K562 (cell line): ENCODE results near the gene PSMA1. TPM values are rescaled to one million over a fixed set of nuclear protein-coding genes. Genes with fewer than 3 reads are reported as not detected.

Experiments
- BCOR ChIP-seq: fragments of 450-650 bp; IDR thresholded peaks from 2 replicates; pipeline ENCODE4 v1.6.1; 2016
- E2F5 ChIP-seq: sonication (generic); formaldehyde crosslinking; IDR thresholded peaks from 2 replicates; pipeline ENCODE4 v1.8.0; 2022; ENCODE audit warnings: mild to moderate bottlenecking, missing genetic modification reagents
- GTF2B ChIP-seq: IDR thresholded peaks from 2 replicates; pipeline ENCODE4 v1.6.1; 2011; ENCODE audit not compliant: insufficient read length; ENCODE audit errors: extremely low read depth
- KAT2B ChIP-seq: IDR thresholded peaks from one replicate; pipeline ENCODE4 v1.6.1; 2012; ENCODE audit warnings: low read depth, mild to moderate bottlenecking, control low read depth, inconsistent platforms, low read length, moderate library complexity
- LARP7 ChIP-seq: fragments of 450-650 bp; IDR thresholded peaks from 2 replicates; pipeline ENCODE4 v1.6.1; 2016
- MAFK ChIP-seq: IDR thresholded peaks from 2 replicates; pipeline ENCODE4 v1.6.1; 2011; ENCODE audit warnings: low read length, improper control_type of control experiment
- OTX1 ChIP-seq: fragments of 450-650 bp; formaldehyde crosslinking; IDR thresholded peaks from 2 replicates; pipeline ENCODE4 v1.4.0; 2022; ENCODE audit warnings: mild to moderate bottlenecking
- PML ChIP-seq: IDR thresholded peaks from 2 replicates; pipeline ENCODE4 v1.6.1; 2012; ENCODE audit warnings: low read length, inconsistent platforms
- RAD51 ChIP-seq: fragments of 450-650 bp; IDR thresholded peaks from 2 replicates; pipeline ENCODE4 v1.7.1; 2016; ENCODE audit warnings: low read depth, mild to moderate bottlenecking, borderline replicate concordance
- SETDB1 ChIP-seq: IDR thresholded peaks from one replicate; pipeline ENCODE4 v1.6.1; 2012; ENCODE audit warnings: low read length, control low read depth, inconsistent platforms
- SMARCA5 ChIP-seq: fragments of 450-650 bp; IDR thresholded peaks from 2 replicates; pipeline ENCODE4 v1.6.1; 2016
- SRSF3 ChIP-seq: fragments of 200-400 bp; formaldehyde crosslinking; IDR thresholded peaks from 2 replicates; pipeline ENCODE4 v1.6.1; 2016; ENCODE audit warnings: mild to moderate bottlenecking, low read length, moderate library complexity; ENCODE audit not compliant: insufficient read depth
- STAT6 ChIP-seq: sonication (generic); formaldehyde crosslinking; IDR thresholded peaks from 2 replicates; pipeline ENCODE4 v1.8.1; 2023; ENCODE audit warnings: mild to moderate bottlenecking, missing genetic modification reagents
- TAF9B ChIP-seq: fragments of 450-650 bp; IDR thresholded peaks from 2 replicates; pipeline ENCODE4 v1.6.1; 2018; ENCODE audit warnings: mild to moderate bottlenecking; ENCODE audit not compliant: partially characterized antibody
- TOE1 ChIP-seq, 2 experiments: fragments of 450-650 bp in 1 of 2; sonication (generic) in 1 of 2; formaldehyde crosslinking in 1 of 2; IDR thresholded peaks; 2 replicates each; pipeline versions ENCODE4 v1.7.1 to v1.8.0; 2016 to 2022; ENCODE audit warnings: borderline replicate concordance in 2 of 2, mild to moderate bottlenecking in 2 of 2, antibody characterized with exemption in 1 of 2, inconsistent platforms in 1 of 2, low read depth in 1 of 2, missing genetic modification reagents in 1 of 2, moderate library complexity in 1 of 2
- XRCC4 ChIP-seq: IDR thresholded peaks from one replicate; pipeline ENCODE4 v1.6.1; 2011; ENCODE audit not compliant: insufficient read depth, insufficient read length; ENCODE audit errors: extremely low read depth
- ZNF140 ChIP-seq: fragments of 250-450 bp; sonication (Bioruptor Pico); IDR thresholded peaks from 2 replicates; pipeline ENCODE4 v1.8.0; 2021; ENCODE audit warnings: moderate library complexity, mild to moderate bottlenecking, inconsistent platforms
- ZNF143 ChIP-seq: sonication (generic); formaldehyde crosslinking; IDR thresholded peaks from 2 replicates; pipeline ENCODE4 v1.9.0; 2022; ENCODE audit warnings: mild to moderate bottlenecking, missing genetic modification reagents
- ZNF146 ChIP-seq: IDR thresholded peaks from one replicate; pipeline ENCODE4 v1.6.1; 2018; ENCODE audit warnings: missing compliant biosample characterization; ENCODE audit not compliant: unreplicated experiment
- ZNF76 ChIP-seq: fragments of 250-450 bp; sonication (Bioruptor Pico); IDR thresholded peaks from 2 replicates; pipeline ENCODE4 v1.4.0; 2020; ENCODE audit warnings: mild to moderate bottlenecking, moderate library complexity, borderline replicate concordance
- ZNF764 ChIP-seq: fragments of 250-450 bp; sonication (Bioruptor Pico); IDR thresholded peaks from 2 replicates; pipeline ENCODE4 v1.4.0; 2020; ENCODE audit warnings: low read depth, mild to moderate bottlenecking, moderate library complexity
- polyA plus RNA-seq, 8 experiments: library from polyadenylated mRNA; depleted of rRNA in 4 of 8; stranded (reverse) in 5 of 8; unstranded in 3 of 8; fragments of >200 nt; fragmentation: Nextera tagmentation in 2 of 8; fragmentation: Illumina TruSeq in 1 of 8; extraction: Ambion mirVana in 2 of 8; extraction: Trizol in 1 of 8; gene quantifications; 2 replicates each; pipeline versions ENCODE4 v1.2.1 to v1.2.3, GENCODE V29; 2011 to 2014; ENCODE audit warnings: inconsistent platforms in 1 of 8, missing spikeins in 1 of 8
- total RNA-seq, 7 experiments: library from RNA; depleted of rRNA in 6 of 7; stranded (reverse); fragments of >200 nt in 6 of 7; fragmentation: Illumina TruSeq in 2 of 7; extraction: Trizol in 2 of 7; gene quantifications; 2 replicates each; pipeline versions ENCODE4 v1.2.1 to v1.2.3, GENCODE V29; 2011 to 2021; ENCODE audit warnings: low replicate concordance in 1 of 7
- TF ChIP-seq, protein P1 (sequence below): sonication (generic); formaldehyde crosslinking; IDR thresholded peaks from 2 replicates; pipeline ENCODE4 v1.8.0; 2022; ENCODE audit warnings: mild to moderate bottlenecking, missing genetic modification reagents, borderline replicate concordance

The PSMA1 gene
- total and polyA plus RNA-seq, 9 of the 15 experiments (the other 6 are each of a cell fraction or from before 2014, with no cell fraction given), result 283 to 1,007 (median 424) TPM

GRCh38 chr11:14519917-14520746 lies at the start of gene PSMA1 (continued):
- TF ChIP-seq RAD51, result peak; percentile 43
- no peak for TF ChIP-seq ZNF76 (CRISPR knock-in tag)
- no peak for TF ChIP-seq STAT6 (CRISPR knock-in tag)
- TF ChIP-seq ZNF146 (CRISPR knock-in tag), result no peak
- TF ChIP-seq SRSF3, result no peak
- no peak for TF ChIP-seq KAT2B
- TF ChIP-seq ZNF143 (CRISPR knock-in tag), result no peak
- TF ChIP-seq BCOR, result peak; percentile 33; the same call in 1 of the 2 replicates
- TF ChIP-seq ZNF140 (CRISPR knock-in tag), result no peak
- no peak for TF ChIP-seq XRCC4
- 0 out of 2 replicates have a peak, but pooled peaks have one; percentile 9 for TF ChIP-seq OTX1
- peak; percentile 78; the same call in 1 of the 2 replicates for TF ChIP-seq PML
- TF ChIP-seq LARP7, result no peak
- peak; percentile 65 for TF ChIP-seq GTF2B
- TF ChIP-seq, protein P1, sequence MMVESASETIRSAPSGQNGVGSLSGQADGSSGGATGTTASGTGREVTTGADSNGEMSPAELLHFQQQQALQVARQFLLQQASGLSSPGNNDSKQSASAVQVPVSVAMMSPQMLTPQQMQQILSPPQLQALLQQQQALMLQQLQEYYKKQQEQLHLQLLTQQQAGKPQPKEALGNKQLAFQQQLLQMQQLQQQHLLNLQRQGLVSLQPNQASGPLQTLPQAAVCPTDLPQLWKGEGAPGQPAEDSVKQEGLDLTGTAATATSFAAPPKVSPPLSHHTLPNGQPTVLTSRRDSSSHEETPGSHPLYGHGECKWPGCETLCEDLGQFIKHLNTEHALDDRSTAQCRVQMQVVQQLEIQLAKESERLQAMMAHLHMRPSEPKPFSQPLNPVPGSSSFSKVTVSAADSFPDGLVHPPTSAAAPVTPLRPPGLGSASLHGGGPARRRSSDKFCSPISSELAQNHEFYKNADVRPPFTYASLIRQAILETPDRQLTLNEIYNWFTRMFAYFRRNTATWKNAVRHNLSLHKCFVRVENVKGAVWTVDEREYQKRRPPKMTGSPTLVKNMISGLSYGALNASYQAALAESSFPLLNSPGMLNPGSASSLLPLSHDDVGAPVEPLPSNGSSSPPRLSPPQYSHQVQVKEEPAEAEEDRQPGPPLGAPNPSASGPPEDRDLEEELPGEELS, result no peak
- TF ChIP-seq E2F5 (CRISPR knock-in tag), result peak; percentile 61; the same call in 1 of the 2 replicates
- TF ChIP-seq SETDB1, result no peak
- no peak for TF ChIP-seq TAF9B
- peak; percentile 68 for TF ChIP-seq MAFK
- peak; percentile 94 for TF ChIP-seq TOE1 (IDR thresholded peaks at IDR 0.05; ENCODE audit: borderline replicate concordance)
- no peak for TF ChIP-seq TOE1 (CRISPR knock-in tag; IDR thresholded peaks at IDR 0.05; ENCODE audit: borderline replicate concordance, low read depth)
- no peak for TF ChIP-seq ZNF764 (CRISPR knock-in tag)
- no peak for TF ChIP-seq SMARCA5
